GM12872 (cell line): ENCODE measurements around the gene POU6F2.

Source experiments
- TF ChIP-seq, protein P1 (sequence below): IDR thresholded peaks from 3 replicates; pipeline ENCODE4 v1.5.1; 2011; ENCODE audit warnings: low read depth, mild to moderate bottlenecking, low read length, moderate library complexity; ENCODE audit not compliant: insufficient read depth

Gene POU6F2

DNA sequence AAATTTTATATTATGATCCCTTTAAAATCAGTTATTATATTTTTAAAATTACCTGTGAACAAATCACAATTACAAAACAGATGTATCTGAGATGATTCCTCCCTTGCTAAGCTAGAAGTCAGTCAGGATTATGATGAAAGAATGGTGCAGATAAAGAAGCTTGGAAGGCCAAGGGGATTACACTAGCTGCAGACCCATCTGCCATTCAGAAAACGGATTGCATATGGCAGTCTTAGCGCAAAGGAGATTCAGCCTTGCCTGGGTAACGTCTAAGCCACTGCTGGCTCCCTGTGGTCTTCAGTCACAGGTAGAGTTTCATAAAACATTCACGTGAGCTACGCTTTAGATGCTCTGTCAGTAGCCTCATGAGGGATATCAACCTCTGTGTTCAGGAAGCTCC, 222.2 kb downstream of the POU6F2 start:
- TF ChIP-seq, protein P1, sequence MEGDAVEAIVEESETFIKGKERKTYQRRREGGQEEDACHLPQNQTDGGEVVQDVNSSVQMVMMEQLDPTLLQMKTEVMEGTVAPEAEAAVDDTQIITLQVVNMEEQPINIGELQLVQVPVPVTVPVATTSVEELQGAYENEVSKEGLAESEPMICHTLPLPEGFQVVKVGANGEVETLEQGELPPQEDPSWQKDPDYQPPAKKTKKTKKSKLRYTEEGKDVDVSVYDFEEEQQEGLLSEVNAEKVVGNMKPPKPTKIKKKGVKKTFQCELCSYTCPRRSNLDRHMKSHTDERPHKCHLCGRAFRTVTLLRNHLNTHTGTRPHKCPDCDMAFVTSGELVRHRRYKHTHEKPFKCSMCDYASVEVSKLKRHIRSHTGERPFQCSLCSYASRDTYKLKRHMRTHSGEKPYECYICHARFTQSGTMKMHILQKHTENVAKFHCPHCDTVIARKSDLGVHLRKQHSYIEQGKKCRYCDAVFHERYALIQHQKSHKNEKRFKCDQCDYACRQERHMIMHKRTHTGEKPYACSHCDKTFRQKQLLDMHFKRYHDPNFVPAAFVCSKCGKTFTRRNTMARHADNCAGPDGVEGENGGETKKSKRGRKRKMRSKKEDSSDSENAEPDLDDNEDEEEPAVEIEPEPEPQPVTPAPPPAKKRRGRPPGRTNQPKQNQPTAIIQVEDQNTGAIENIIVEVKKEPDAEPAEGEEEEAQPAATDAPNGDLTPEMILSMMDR, result no peak

- TF ChIP-seq, protein P1, result no peak
These were observed 224.3 kb downstream of the POU6F2 start for GRCh38 chr7:39202041-39202440.

DNA sequence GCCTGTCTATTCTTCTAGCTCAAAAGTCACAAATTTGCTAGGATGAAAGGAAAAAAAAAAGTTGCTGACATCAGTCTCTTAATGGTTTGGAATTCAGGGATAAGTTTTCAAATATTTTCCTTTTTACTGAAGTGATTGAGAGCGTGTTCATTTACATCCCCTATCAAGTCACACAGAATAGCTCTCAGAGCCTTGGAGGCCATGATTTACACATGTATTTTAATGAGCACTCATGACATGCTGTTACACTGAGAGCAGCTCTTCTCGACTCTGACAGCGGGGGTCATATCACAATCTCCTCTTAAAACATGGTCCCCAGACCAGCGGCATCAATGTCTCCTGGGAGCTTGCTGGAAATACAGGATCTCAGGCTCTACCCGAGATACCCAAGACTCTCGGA, 232.7 kb downstream of the POU6F2 start:
- TF ChIP-seq, protein P1, result no peak

GRCh38 chr7:39211581-39211980, 233.9 kb downstream of the POU6F2 start:
- TF ChIP-seq, protein P1, result no peak

GRCh38 chr7:39212876-39213275, 235.2 kb downstream of the POU6F2 start:
- TF ChIP-seq, protein P1, result no peak

- TF ChIP-seq, protein P1, result no peak
These were observed 240.1 kb downstream of the POU6F2 start for GRCh38 chr7:39217783-39218182.

- TF ChIP-seq, protein P1, result no peak
These were observed 242.2 kb downstream of the POU6F2 start for GRCh38 chr7:39219869-39220268.

DNA sequence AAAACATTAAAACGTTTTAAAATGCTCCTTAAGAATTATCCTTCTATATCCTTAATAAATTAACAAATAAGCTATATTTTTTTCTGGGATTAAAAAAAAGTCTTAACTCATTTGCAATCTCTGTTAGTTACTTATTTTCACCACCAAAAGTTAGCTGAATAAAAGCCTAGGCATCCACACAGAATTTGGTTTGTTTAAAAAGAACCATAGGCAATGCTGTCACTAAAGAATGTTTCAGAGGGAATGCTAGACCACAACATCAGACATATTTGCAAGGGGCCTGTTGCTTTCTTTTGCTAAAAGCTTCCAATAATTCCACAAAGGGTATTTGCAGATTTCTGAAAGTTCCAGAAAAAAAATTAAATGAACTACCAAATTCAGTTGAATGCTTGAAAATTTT, 244.2 kb downstream of the POU6F2 start:
- TF ChIP-seq, protein P1, result no peak
